HepG2 (cell line): ENCODE results near the gene FXYD5. TPM values are rescaled to one million over a fixed set of nuclear protein-coding genes. Genes with fewer than 3 reads are reported as not detected.
A peak's percentile ranks its signal among the peaks of the same experiment; 100 is the strongest.

Source experiments
- AGO1 ChIP-seq: fragments of 200-400 bp; formaldehyde crosslinking; IDR thresholded peaks from 2 replicates; pipeline ENCODE4 v1.6.1; 2017; ENCODE audit warnings: mild to moderate bottlenecking, low read depth, low read length, moderate library complexity; ENCODE audit not compliant: poor library complexity, severe bottlenecking
- CEBPG ChIP-seq: IDR thresholded peaks from 2 replicates; pipeline ENCODE4 v1.6.1; 2016
- DNMT3B ChIP-seq: conservative IDR thresholded peaks from 2 replicates; pipeline ENCODE4 v1.6.1; 2016; ENCODE audit warnings: missing biosample characterization, control low read depth
- GPBP1L1 ChIP-seq: sonication (generic); formaldehyde crosslinking; IDR thresholded peaks from 2 replicates; pipeline ENCODE4 v1.5.0; 2020; ENCODE audit warnings: mild to moderate bottlenecking, missing genetic modification reagents
- IRX3 ChIP-seq: sonication (generic); formaldehyde crosslinking; IDR thresholded peaks from 2 replicates; pipeline ENCODE4 v1.8.1; 2023; ENCODE audit warnings: mild to moderate bottlenecking, low read depth, missing genetic modification reagents, borderline replicate concordance
- MTERF4 ChIP-seq: sonication (generic); formaldehyde crosslinking; IDR thresholded peaks from 2 replicates; pipeline ENCODE4 v1.8.0; 2023; ENCODE audit warnings: mild to moderate bottlenecking, missing genetic modification reagents
- MXD3 ChIP-seq: IDR thresholded peaks from 2 replicates; pipeline ENCODE4 v1.6.1; 2016; ENCODE audit warnings: mild to moderate bottlenecking, missing biosample characterization, missing genetic modification reagents
- RAD21 ChIP-seq: fragments of 450-650 bp; formaldehyde crosslinking; IDR thresholded peaks from 2 replicates; pipeline ENCODE4 v1.5.0; 2020; ENCODE audit warnings: mild to moderate bottlenecking
- SAFB2 ChIP-seq: sonication (generic); formaldehyde crosslinking; IDR thresholded peaks from 2 replicates; pipeline ENCODE4 v1.5.1; 2020; ENCODE audit warnings: missing genetic modification reagents, low read depth, mild to moderate bottlenecking, borderline replicate concordance
- TBL1XR1 ChIP-seq: fragments of 150-350 bp; IDR thresholded peaks from 2 replicates; pipeline ENCODE4 v1.6.1; 2014; ENCODE audit warnings: borderline replicate concordance, low read length; ENCODE audit not compliant: partially characterized antibody
- THRA ChIP-seq: sonication (generic); formaldehyde crosslinking; IDR thresholded peaks from 2 replicates; pipeline ENCODE4 v1.4.0; 2020; ENCODE audit warnings: missing genetic modification reagents, borderline replicate concordance
- XRCC5 ChIP-seq: fragments of 200-400 bp; formaldehyde crosslinking; optimal IDR thresholded peaks from 2 replicates; pipeline ENCODE3; 2017; ENCODE audit warnings: mild to moderate bottlenecking, low read length
- YEATS2 ChIP-seq: sonication (generic); formaldehyde crosslinking; IDR thresholded peaks from 2 replicates; pipeline ENCODE4 v1.4.0; 2020; ENCODE audit warnings: missing genetic modification reagents, borderline replicate concordance
- ZBTB14 ChIP-seq: sonication (generic); formaldehyde crosslinking; IDR thresholded peaks from 2 replicates; pipeline ENCODE4 v1.4.0; 2020; ENCODE audit warnings: missing genetic modification reagents
- ZHX1 ChIP-seq: sonication (generic); formaldehyde crosslinking; IDR thresholded peaks from 2 replicates; pipeline ENCODE4 v1.8.1; 2022; ENCODE audit warnings: low read depth, mild to moderate bottlenecking, missing genetic modification reagents
- ZNF10 ChIP-seq: sonication (generic); formaldehyde crosslinking; IDR thresholded peaks from 2 replicates; pipeline ENCODE4 v1.4.0; 2020; ENCODE audit warnings: mild to moderate bottlenecking, low read depth, missing genetic modification reagents, borderline replicate concordance
- ZNF180 ChIP-seq: sonication (generic); formaldehyde crosslinking; IDR thresholded peaks from 2 replicates; pipeline ENCODE4 v1.4.0; 2020; ENCODE audit warnings: low read depth, missing genetic modification reagents, borderline replicate concordance
- ZNF263 ChIP-seq: sonication (generic); formaldehyde crosslinking; IDR thresholded peaks from 2 replicates; pipeline ENCODE4 v1.4.0; 2020; ENCODE audit warnings: missing genetic modification reagents
- ZNF329 ChIP-seq: sonication (generic); formaldehyde crosslinking; IDR thresholded peaks from 2 replicates; pipeline ENCODE4 v1.9.0; 2021; ENCODE audit warnings: low read depth, mild to moderate bottlenecking, missing genetic modification reagents
- ZNF331 ChIP-seq: sonication (generic); formaldehyde crosslinking; IDR thresholded peaks from 2 replicates; pipeline ENCODE4 v1.4.0; 2020; ENCODE audit warnings: missing genetic modification reagents
- ZNF749 ChIP-seq: sonication (generic); formaldehyde crosslinking; IDR thresholded peaks from 2 replicates; pipeline ENCODE4 v1.8.0; 2022; ENCODE audit warnings: mild to moderate bottlenecking, missing genetic modification reagents, moderate library complexity, borderline replicate concordance
- ZSCAN20 ChIP-seq: sonication (generic); formaldehyde crosslinking; IDR thresholded peaks from 2 replicates; pipeline ENCODE4 v1.4.0; 2020; ENCODE audit warnings: missing genetic modification reagents, mild to moderate bottlenecking, borderline replicate concordance
- polyA plus RNA-seq, 8 experiments: library from polyadenylated mRNA; depleted of rRNA in 3 of 8; stranded (reverse) in 7 of 8; unstranded in 1 of 8; fragments of >200 nt; fragmentation: Illumina TruSeq in 4 of 8; extraction: Trizol in 4 of 8; gene quantifications; 2 replicates each; pipeline versions ENCODE4 v1.2.1 to v1.2.3, GENCODE V29; 2011 to 2016; ENCODE audit warnings: low read depth in 4 of 8, missing spikeins in 1 of 8, mixed read lengths in 1 of 8; ENCODE audit not compliant: insufficient read depth in 1 of 8
- total RNA-seq, 5 experiments: library from RNA; depleted of rRNA; stranded (reverse); fragments of >200 nt; fragmentation: Illumina TruSeq; extraction: Trizol; gene quantifications; 2 replicates each; pipeline ENCODE4 v1.2.3, GENCODE V29; 2016; ENCODE audit warnings: low read depth in 1 of 5

Gene FXYD5
- total and polyA plus RNA-seq, 2 of the 13 experiments (the other 11 are each of a cell fraction or from before 2014, with no cell fraction given) = 0.65 TPM; not detected in 1

GRCh38 chr19:35135389-35135909, 19.1 kb upstream of the FXYD5 start (continued):
- no peak for TF ChIP-seq GPBP1L1 (CRISPR knock-in tag)
- no peak for TF ChIP-seq ZSCAN20 (CRISPR knock-in tag)
- TF ChIP-seq THRA (CRISPR knock-in tag) = 0 out of 2 replicates have a peak, but pooled peaks have one; percentile 25
- TF ChIP-seq ZNF749 (CRISPR knock-in tag) = no peak
- peak; percentile 87 for TF ChIP-seq RAD21 (CRISPR knock-in tag)
- TF ChIP-seq ZNF331 (CRISPR knock-in tag) = no peak
- TF ChIP-seq MTERF4 (CRISPR knock-in tag) = no peak
- TF ChIP-seq CEBPG (CRISPR knock-in tag) = no peak
- TF ChIP-seq SAFB2 (CRISPR knock-in tag) = no peak
- TF ChIP-seq ZHX1 (CRISPR knock-in tag) = no peak
- TF ChIP-seq ZNF263 (CRISPR knock-in tag) = no peak
- no peak for TF ChIP-seq ZNF10
- 0 out of 2 replicates have a peak, but pooled peaks have one; percentile 43 for TF ChIP-seq ZNF329 (CRISPR knock-in tag)
- no peak for TF ChIP-seq ZNF180 (CRISPR knock-in tag)
- no peak for TF ChIP-seq TBL1XR1
- TF ChIP-seq ZBTB14 (CRISPR knock-in tag) = no peak
- TF ChIP-seq YEATS2 (CRISPR knock-in tag) = no peak
- TF ChIP-seq DNMT3B (CRISPR knock-in tag) = no peak
- no peak for TF ChIP-seq AGO1
- TF ChIP-seq MXD3 (CRISPR knock-in tag) = no peak
- TF ChIP-seq IRX3 = no peak
- peak; percentile 89 for TF ChIP-seq XRCC5
